MM.1S (cell line): ENCODE data around the gene OR2T11.
"Not testable (repeated sequence)": the region's sequence is repeated elsewhere in the genome, so short reads cannot be mapped to it uniquely, and the experiment has no call there.

Experiments
- DNase-seq: peaks from one replicate; pipeline ENCODE4 v3.0.0-alpha.2; 2015
- H2AFZ ChIP-seq: fragments of 300-600 bp; sonication (generic); 2 replicates; pipeline ENCODE4 v1.6.0; 2016; ENCODE audit warnings: antibody characterized with exemption, low read length
- H3F3A ChIP-seq: fragments of 300-600 bp; sonication (generic); 2 replicates; pipeline ENCODE4 v1.6.1; 2016; ENCODE audit warnings: mild to moderate bottlenecking, antibody characterized with exemption, low read length, moderate library complexity, mixed read lengths; ENCODE audit not compliant: insufficient read depth
- H3K27ac ChIP-seq: fragments of 300-600 bp; sonication (generic); 2 replicates; pipeline ENCODE4 v1.5.1; 2016; ENCODE audit warnings: mild to moderate bottlenecking, low read length
- H3K27me3 ChIP-seq: fragments of 300-600 bp; sonication (generic); replicated peaks from 2 replicates; pipeline ENCODE4 v1.6.0; 2016; ENCODE audit warnings: low read length; ENCODE audit not compliant: insufficient read depth
- H3K36me3 ChIP-seq: fragments of 300-600 bp; sonication (generic); replicated peaks from 2 replicates; pipeline ENCODE4 v1.6.1; 2016; ENCODE audit warnings: mild to moderate bottlenecking, low read length, mixed read lengths; ENCODE audit not compliant: insufficient read depth
- H3K4me1 ChIP-seq: fragments of 300-600 bp; sonication (generic); 2 replicates; pipeline ENCODE4 v1.6.1; 2016; ENCODE audit warnings: low read length, mixed read lengths
- H3K4me2 ChIP-seq: fragments of 300-600 bp; sonication (generic); 2 replicates; pipeline ENCODE4 v1.6.0; 2016; ENCODE audit warnings: low read depth, low read length
- H3K4me3 ChIP-seq: fragments of 300-600 bp; sonication (generic); 2 replicates; pipeline ENCODE4 v1.5.1; 2016; ENCODE audit warnings: low read length, mixed read lengths
- H3K79me2 ChIP-seq: fragments of 300-600 bp; sonication (generic); 2 replicates; pipeline ENCODE4 v1.6.1; 2016; ENCODE audit warnings: mixed run types, low read length, mixed read lengths
- H3K9ac ChIP-seq: fragments of 300-600 bp; sonication (generic); 2 replicates; pipeline ENCODE4 v1.6.1; 2016; ENCODE audit warnings: low read length, mixed read lengths
- H3K9me2 ChIP-seq: fragments of 300-600 bp; sonication (generic); replicated peaks from 2 replicates; pipeline ENCODE4 v1.6.1; 2016; ENCODE audit warnings: mild to moderate bottlenecking, low read length, mixed read lengths; ENCODE audit not compliant: insufficient read depth
- H3K9me3 ChIP-seq: fragments of 300-600 bp; sonication (generic); replicated peaks from 2 replicates; pipeline ENCODE4 v1.6.1; 2016; ENCODE audit warnings: mild to moderate bottlenecking, low read length, mixed read lengths; ENCODE audit not compliant: insufficient read depth
- H4K20me1 ChIP-seq: fragments of 300-600 bp; sonication (generic); 2 replicates; pipeline ENCODE4 v1.6.1; 2016; ENCODE audit warnings: mild to moderate bottlenecking, low read length, moderate library complexity, mixed read lengths; ENCODE audit not compliant: insufficient read depth

OR2T11 gene

DNA sequence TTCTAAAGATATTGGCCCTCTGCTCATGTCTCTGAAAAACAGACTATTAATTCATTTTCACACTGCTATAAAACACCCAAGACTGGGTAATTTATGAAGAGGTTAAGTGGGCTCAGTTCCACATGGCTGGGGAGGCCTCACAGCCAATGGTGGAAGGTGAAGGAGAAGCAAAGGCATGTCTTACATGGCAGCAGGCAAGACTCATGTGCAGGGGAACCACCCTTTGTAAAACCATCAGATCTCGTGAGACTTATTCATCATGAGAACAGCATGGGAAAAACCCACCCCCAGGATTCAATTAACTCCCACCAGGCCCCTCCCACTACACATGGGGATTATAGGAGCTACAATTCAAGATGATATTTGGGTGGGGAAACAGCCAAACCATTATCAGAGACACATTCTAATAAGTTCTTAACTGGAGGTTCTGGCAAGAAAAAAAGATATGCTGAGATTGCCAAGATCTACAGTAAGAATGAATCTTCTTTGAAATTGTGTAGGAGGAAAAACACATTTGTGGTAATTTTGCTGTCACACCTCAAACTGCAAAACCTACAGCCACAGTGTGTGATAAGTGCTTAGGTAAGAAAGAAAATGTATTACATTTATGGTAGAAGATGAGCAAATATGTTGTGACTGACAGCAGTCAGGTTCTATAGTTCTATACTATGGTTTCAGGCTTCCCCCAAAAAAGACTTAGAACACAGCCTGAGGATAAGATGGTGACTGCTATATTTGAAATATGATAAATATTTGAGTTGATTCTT is 14.1 kb upstream of the OR2T11 start:
- not testable (repeated sequence) for H3F3A ChIP-seq, H3K4me2 ChIP-seq, H4K20me1 ChIP-seq, H3K79me2 ChIP-seq, H3K4me3 ChIP-seq, H3K9me3 ChIP-seq, H3K9me2 ChIP-seq, H2AFZ ChIP-seq, H3K9ac ChIP-seq, H3K36me3 ChIP-seq, DNase-seq, H3K4me1 ChIP-seq, H3K27me3 ChIP-seq, H3K27ac ChIP-seq

DNA sequence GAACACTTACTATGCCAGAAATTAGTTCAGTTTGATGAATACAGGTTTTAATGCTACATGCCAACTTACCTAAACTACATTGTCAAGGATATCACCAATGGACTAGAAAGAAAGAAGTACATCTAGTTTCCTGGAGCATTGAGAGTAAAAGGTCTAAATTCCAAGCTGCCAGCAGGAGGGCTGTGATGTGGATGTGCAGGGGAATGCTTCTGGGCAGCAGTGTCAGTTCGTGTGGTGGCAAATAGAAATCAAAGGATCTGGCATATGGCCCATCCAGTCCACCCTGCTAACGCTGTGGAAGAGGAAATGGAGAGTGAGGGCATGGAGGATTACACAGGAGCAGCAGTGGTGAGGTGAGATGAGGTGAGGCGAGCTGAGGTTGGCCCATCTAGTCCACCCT is 10.3 kb upstream of the OR2T11 start, which contains the start of gene OR2T35:
Gene OR2T35 (minus strand): TSS at position 101 of the 400 bp plus-strand sequence. CDS start 6,020 bp downstream, outside the sequence.
- not testable (repeated sequence) for H3K4me2 ChIP-seq, H3K9ac ChIP-seq

DNA sequence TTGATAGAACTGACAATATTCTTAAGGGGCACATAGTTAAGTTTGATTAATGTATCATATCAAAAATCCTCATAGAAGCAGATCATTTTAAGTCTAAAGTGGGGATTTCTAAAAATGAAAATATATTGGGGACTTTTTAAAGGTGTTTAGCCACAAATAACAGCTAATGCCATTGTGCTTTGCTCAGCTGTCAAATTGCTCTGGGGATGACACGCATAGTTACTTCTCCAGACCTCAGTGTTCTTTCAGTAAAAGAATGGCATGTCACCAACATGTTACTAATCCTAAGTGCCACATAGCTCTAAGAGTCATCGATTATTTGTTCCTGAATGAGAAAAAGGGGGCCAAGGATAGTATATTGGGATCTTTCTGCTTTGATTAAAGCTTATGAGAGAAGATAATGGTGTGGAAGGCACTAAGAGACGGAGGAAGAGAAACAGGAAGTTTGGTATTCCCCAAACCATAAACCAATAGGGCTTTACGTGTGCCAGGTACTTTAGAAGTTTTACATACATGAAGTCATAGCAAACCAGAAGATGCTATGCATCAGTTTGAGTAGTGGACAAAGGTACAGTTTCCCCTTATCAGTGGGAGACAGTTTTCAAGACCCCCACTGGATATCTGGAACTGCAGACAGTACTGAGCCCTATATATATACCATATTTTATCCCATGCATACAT is 8.2 kb upstream of the OR2T11 start:
- not testable (repeated sequence) for DNase-seq, H3K4me2 ChIP-seq, H3K27ac ChIP-seq, H3K9me2 ChIP-seq, H3K36me3 ChIP-seq, H4K20me1 ChIP-seq, H3K4me1 ChIP-seq, H3K4me3 ChIP-seq, H3K9me3 ChIP-seq, H2AFZ ChIP-seq, H3F3A ChIP-seq, H3K27me3 ChIP-seq, H3K9ac ChIP-seq, H3K79me2 ChIP-seq

More for the DNA sequence above, 10.3 kb upstream of the OR2T11 start, which contains the start of gene OR2T35:
- not testable (repeated sequence) for H3K27ac ChIP-seq, H3K27me3 ChIP-seq, H3K4me3 ChIP-seq, H3K9me2 ChIP-seq, H3K36me3 ChIP-seq, H3K9me3 ChIP-seq, H3K4me1 ChIP-seq, H4K20me1 ChIP-seq, H3F3A ChIP-seq, DNase-seq, H2AFZ ChIP-seq, H3K79me2 ChIP-seq

DNA sequence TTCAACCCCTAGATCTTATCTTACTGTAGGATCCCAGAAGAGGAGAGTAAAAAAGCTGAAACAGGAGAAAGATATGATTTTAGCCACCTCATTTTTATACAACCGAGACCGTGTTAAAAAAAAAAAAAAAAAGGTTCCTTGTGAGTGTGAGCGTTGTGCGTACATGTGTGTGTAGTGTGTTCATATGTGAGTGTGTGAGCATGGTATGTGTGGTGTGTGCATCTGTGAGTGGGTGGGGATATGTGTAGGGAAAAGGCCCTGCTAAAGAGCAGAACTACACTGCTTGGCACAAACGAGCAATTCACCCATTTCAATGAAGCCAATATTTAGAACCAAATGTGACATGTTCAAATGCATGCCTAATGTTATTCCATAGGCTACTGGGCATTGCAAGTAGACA is 6.7 kb upstream of the OR2T11 start:
- not testable (repeated sequence) for H3K4me2 ChIP-seq, H3K27me3 ChIP-seq, H3K4me1 ChIP-seq, DNase-seq, H3K9me2 ChIP-seq, H3F3A ChIP-seq, H2AFZ ChIP-seq, H3K9ac ChIP-seq, H3K9me3 ChIP-seq, H3K27ac ChIP-seq, H4K20me1 ChIP-seq, H3K4me3 ChIP-seq, H3K36me3 ChIP-seq, H3K79me2 ChIP-seq

DNA sequence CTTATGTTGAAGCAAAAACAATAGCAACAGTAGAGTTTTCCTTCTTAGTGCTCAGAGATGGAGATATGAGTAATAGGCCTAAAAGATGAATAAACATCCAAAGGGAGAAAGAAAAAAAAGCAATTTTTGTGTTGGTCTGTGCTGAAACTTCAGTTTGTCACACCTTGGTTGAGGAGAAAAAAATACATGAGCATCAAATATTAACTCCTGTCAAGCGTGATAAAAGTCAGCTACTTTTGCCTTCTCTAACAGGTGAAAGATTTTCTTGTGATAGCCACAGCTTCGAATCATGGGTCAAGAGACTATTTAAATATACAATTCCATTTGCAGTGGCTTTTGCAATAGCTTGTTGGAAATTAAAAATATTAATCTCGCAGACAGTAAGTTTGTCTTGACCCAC is 6.0 kb upstream of the OR2T11 start:
- H3K9me3 ChIP-seq, H3K4me1 ChIP-seq, H3K4me2 ChIP-seq, DNase-seq, H4K20me1 ChIP-seq, H3K27ac ChIP-seq, H3K4me3 ChIP-seq, H3K79me2 ChIP-seq, H2AFZ ChIP-seq, H3K27me3 ChIP-seq, H3F3A ChIP-seq, H3K9ac ChIP-seq, H3K9me2 ChIP-seq, H3K36me3 ChIP-seq: not testable (repeated sequence)

DNA sequence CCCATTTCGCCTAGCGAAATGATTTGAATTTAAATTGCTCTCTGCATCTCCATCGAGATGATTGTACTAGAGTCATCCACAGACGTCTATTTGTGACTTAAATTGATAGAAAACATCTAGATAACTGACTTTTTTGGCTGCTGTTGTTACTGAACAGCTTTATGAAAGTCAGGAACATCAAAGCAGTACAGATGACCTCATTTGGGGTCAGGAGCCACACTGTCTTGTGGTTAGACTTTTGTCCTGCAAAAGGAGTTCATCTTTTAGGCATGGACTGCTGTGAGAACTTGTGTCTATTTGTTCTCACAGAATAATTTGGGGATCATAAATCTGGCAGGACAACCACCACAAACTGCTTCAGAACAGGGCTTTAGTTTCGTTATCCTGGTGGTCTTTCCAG is 4.8 kb upstream of the OR2T11 start:
- H3K4me1 ChIP-seq, H3K9me3 ChIP-seq, H4K20me1 ChIP-seq, H2AFZ ChIP-seq, H3F3A ChIP-seq, H3K4me2 ChIP-seq, H3K9me2 ChIP-seq, H3K4me3 ChIP-seq, H3K9ac ChIP-seq, H3K27ac ChIP-seq, H3K27me3 ChIP-seq, H3K36me3 ChIP-seq, H3K79me2 ChIP-seq, DNase-seq: not testable (repeated sequence)

DNA sequence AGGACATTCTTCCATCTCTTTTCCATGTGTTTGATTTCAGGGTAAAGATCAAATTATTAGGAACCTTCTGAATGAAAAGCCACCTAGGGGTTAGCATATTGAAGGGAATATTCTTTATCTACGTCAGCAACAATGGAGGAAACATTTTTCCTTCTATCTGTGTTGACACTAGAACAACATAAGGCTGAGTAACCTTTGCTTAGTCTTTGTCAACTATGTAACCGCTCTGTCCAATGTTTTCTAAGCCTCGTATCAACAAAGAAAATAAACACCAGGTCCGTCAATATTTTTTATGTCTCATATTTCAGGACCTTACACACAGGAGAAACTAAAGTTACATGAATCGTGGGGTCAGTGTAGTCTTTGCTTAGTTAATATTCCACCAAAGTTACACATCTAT is 1.7 kb upstream of the OR2T11 start:
- not testable (repeated sequence) for H3K9me3 ChIP-seq, H2AFZ ChIP-seq, H3K27me3 ChIP-seq, H3K36me3 ChIP-seq, H3K27ac ChIP-seq, H3F3A ChIP-seq, H3K79me2 ChIP-seq, H3K4me1 ChIP-seq, H4K20me1 ChIP-seq, H3K9me2 ChIP-seq, H3K9ac ChIP-seq, DNase-seq, H3K4me3 ChIP-seq, H3K4me2 ChIP-seq
